Keratinocyte (primary cell): ENCODE results near the gene MLLT10. TPM values are rescaled to one million over a fixed set of nuclear protein-coding genes. Genes with fewer than 3 reads are reported as not detected.

Source experiments
- DNase-seq: peaks from one replicate; pipeline ENCODE4 v3.0.0-alpha.2; 2011; ENCODE audit warnings: low read depth, missing footprints, low spot score
- FAIRE-seq: peaks from 2 replicates; lab custom pipeline; 2011; peaks lifted over from hg19 to GRCh38; lab: Jason Lieb, UNC
- H2AFZ ChIP-seq: 2 replicates; pipeline ENCODE4 v1.6.0; 2012; ENCODE audit warnings: low read length, control low read depth, inconsistent platforms; ENCODE audit not compliant: control insufficient read depth
- H3K27ac ChIP-seq: 2 replicates; pipeline ENCODE4 v1.5.1; 2011; ENCODE audit warnings: low read length; ENCODE audit not compliant: control insufficient read depth, insufficient read depth
- H3K27me3 ChIP-seq: 3 replicates; pipeline ENCODE4 v1.6.0; 2011; ENCODE audit warnings: low read length; ENCODE audit not compliant: control insufficient read depth, insufficient read depth; ENCODE audit errors: extremely low read depth
- H3K36me3 ChIP-seq, 2 experiments: 2 replicates in 1 of 2; 3 replicates in 1 of 2; pipeline ENCODE4 v1.5.1; 2011; ENCODE audit warnings: low read length in 2 of 2, mild to moderate bottlenecking in 1 of 2; ENCODE audit not compliant: control insufficient read depth in 2 of 2, insufficient read depth in 2 of 2; ENCODE audit errors: extremely low read depth in 1 of 2
- H3K4me1 ChIP-seq: 3 replicates; pipeline ENCODE4 v1.5.1; 2011; ENCODE audit warnings: low read length; ENCODE audit not compliant: control insufficient read depth, insufficient read depth; ENCODE audit errors: extremely low read depth
- H3K4me2 ChIP-seq: 3 replicates; pipeline ENCODE4 v1.6.0; 2011; ENCODE audit warnings: low read depth, low read length; ENCODE audit not compliant: control insufficient read depth, insufficient read depth; ENCODE audit errors: extremely low read depth
- H3K4me3 ChIP-seq, 3 experiments: fragments of 200-600 bp in 1 of 3; sonication (generic) in 1 of 3; 2 replicates in 2 of 3; 3 replicates in 1 of 3; pipeline ENCODE4 v1.5.1; 2011 to 2016; ENCODE audit warnings: low read length in 3 of 3, mild to moderate bottlenecking in 3 of 3, control low read depth in 2 of 3, inconsistent platforms in 1 of 3, low read depth in 1 of 3, mixed read lengths in 1 of 3, mixed run types in 1 of 3, moderate library complexity in 1 of 3; ENCODE audit not compliant: control insufficient read depth in 2 of 3, insufficient read depth in 2 of 3; ENCODE audit errors: extremely low read depth in 1 of 3
- H3K79me2 ChIP-seq: 2 replicates; pipeline ENCODE4 v1.6.0; 2012; ENCODE audit warnings: low read length; ENCODE audit not compliant: control insufficient read depth, insufficient read depth
- H3K9ac ChIP-seq: 3 replicates; pipeline ENCODE4 v1.6.0; 2011; ENCODE audit warnings: low read length; ENCODE audit not compliant: control insufficient read depth, insufficient read depth; ENCODE audit errors: extremely low read depth
- H3K9me1 ChIP-seq: 3 replicates; pipeline ENCODE4 v1.6.0; 2011; ENCODE audit warnings: low read length; ENCODE audit not compliant: control insufficient read depth, insufficient read depth; ENCODE audit errors: extremely low read depth
- H3K9me3 ChIP-seq: 2 replicates; pipeline ENCODE4 v1.5.1; 2012; ENCODE audit warnings: low read depth, low read length; ENCODE audit not compliant: control insufficient read depth
- H4K20me1 ChIP-seq: 3 replicates; pipeline ENCODE4 v1.6.0; 2011; ENCODE audit warnings: low read length; ENCODE audit not compliant: control insufficient read depth, insufficient read depth; ENCODE audit errors: extremely low read depth
- EZH2 ChIP-seq: IDR thresholded peaks from one replicate; pipeline ENCODE4 v1.6.1; 2012; ENCODE audit warnings: inconsistent platforms, mild to moderate bottlenecking, low read length, moderate library complexity
- dilution Hi-C: fragments of 300-500 bp; cut with MboI; formaldehyde crosslinking; loops from one replicate; pipeline ENCODE4 v1.7.0; 2020; ENCODE audit warnings: low sequenced_read_pairs; ENCODE audit not compliant: extremely low pct_ligation_motif_present
- polyA plus RNA-seq, 5 experiments: library from polyadenylated mRNA; depleted of rRNA in 3 of 5; stranded (reverse) in 3 of 5; stranded (forward) in 1 of 5; unstranded in 1 of 5; fragments of >200 nt; gene quantifications; 1 replicate in 1 of 5; 2 replicates in 3 of 5; 3 replicates in 1 of 5; pipeline versions ENCODE4 v1.2.1 to v1.2.3, GENCODE V29; 2011 to 2012; ENCODE audit warnings: missing spikeins in 2 of 5, low read depth in 1 of 5, low replicate concordance in 1 of 5
- TF ChIP-seq, protein P1 (sequence below), 3 experiments: IDR thresholded peaks in 1 of 3; conservative IDR thresholded peaks in 1 of 3; optimal IDR thresholded peaks in 1 of 3; 2 replicates in 2 of 3; 3 replicates in 1 of 3; pipeline versions ENCODE3 to v1.5.1; 2011; ENCODE audit warnings: low read length in 3 of 3, mild to moderate bottlenecking in 3 of 3, moderate library complexity in 2 of 3, control low read depth in 1 of 3, inconsistent platforms in 1 of 3; ENCODE audit not compliant: insufficient read depth in 2 of 3; ENCODE audit errors: extremely low read depth in 1 of 3

Gene MLLT10
- polyA plus RNA-seq, 1 donor (not counting 4 experiments of a cell fraction or from before 2014, with no cell fraction given): 40.2 TPM

DNA sequence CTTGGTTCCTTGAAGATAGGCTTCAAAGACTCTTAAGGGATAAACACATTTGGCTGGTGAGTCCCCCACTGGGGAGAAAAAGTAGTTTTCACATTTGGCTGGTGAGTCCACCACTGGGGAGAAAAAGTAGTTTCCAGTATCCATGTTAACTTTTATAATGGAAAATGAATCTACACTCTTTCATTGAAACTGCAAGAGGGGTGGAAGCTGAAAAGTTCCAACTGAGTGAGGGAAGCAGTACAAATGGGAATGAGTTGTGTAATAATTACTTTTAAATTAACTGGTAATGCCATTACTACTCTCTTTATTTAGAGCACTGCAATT, 153.9 kb downstream of the MLLT10 start:
- dilution Hi-C loops: no loop called here
- Histone ChIP-seq H4K20me1 (no peaks in the 10 kb centered on the region), H3K27ac (peak overlapping the region; percentile 80), H3K4me2 (no peak overlapping the region), H3K27me3 (no peaks in the 10 kb centered on the region), H3K79me2 (no peaks in the 10 kb centered on the region), H3K9ac (no peak overlapping the region), H3K9me3 (no peaks in the 10 kb centered on the region), H3K4me1 (peaks cover 7% of the 10 kb centered on the region), H3K9me1 (no peaks in the 10 kb centered on the region), H3K36me3 (peaks cover 0 to 4% of the 10 kb centered on the region in 2 experiments), H3K4me3 (no peak overlapping the region), H2AFZ (no peak overlapping the region)
- FAIRE-seq: no peak
- DNase-seq: no peak
- TF ChIP-seq EZH2: no peak
- TF ChIP-seq, protein P1, sequence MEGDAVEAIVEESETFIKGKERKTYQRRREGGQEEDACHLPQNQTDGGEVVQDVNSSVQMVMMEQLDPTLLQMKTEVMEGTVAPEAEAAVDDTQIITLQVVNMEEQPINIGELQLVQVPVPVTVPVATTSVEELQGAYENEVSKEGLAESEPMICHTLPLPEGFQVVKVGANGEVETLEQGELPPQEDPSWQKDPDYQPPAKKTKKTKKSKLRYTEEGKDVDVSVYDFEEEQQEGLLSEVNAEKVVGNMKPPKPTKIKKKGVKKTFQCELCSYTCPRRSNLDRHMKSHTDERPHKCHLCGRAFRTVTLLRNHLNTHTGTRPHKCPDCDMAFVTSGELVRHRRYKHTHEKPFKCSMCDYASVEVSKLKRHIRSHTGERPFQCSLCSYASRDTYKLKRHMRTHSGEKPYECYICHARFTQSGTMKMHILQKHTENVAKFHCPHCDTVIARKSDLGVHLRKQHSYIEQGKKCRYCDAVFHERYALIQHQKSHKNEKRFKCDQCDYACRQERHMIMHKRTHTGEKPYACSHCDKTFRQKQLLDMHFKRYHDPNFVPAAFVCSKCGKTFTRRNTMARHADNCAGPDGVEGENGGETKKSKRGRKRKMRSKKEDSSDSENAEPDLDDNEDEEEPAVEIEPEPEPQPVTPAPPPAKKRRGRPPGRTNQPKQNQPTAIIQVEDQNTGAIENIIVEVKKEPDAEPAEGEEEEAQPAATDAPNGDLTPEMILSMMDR (optimal IDR thresholded peaks at IDR 0.05 in 1 of 3, IDR thresholded peaks at IDR 0.05 in 1 of 3, conservative IDR thresholded peaks at IDR 0.05 in 1 of 3; ENCODE audit: extremely low read depth in 1 of 3, insufficient read depth in 2 of 3, low read length in 3 of 3): no peak

DNA sequence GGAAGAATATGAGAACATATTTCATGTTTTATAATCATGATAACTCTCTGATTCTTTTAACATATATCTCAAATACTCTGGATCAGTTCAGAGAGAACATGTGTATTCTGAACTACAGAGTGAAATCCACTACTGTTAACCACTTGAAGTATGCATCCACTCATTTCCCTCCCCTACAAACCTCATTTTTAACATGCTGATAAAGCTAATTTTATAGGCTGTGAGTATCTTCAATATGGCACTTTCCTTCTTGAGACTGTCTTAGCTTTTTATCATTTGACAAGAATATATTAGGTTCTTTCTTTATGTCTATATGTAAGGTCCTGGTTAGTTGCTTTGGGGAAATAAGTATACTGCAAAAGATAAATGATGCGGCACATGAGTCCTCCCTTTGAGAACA, 154.8 kb downstream of the MLLT10 start:
- H3K36me3 ChIP-seq: peaks cover 0 to 4% of the 10 kb centered on the region in 2 experiments

More for the DNA sequence above, 154.8 kb downstream of the MLLT10 start:
- Histone ChIP-seq H3K27me3 (no peaks in the 10 kb centered on the region), H3K9me1 (no peaks in the 10 kb centered on the region), H3K79me2 (no peaks in the 10 kb centered on the region), H3K4me3 (no peak overlapping the region), H2AFZ (no peak overlapping the region), H4K20me1 (no peaks in the 10 kb centered on the region), H3K9me3 (no peaks in the 10 kb centered on the region), H3K27ac (peak overlapping the region; percentile 80), H3K4me2 (no peak overlapping the region), H3K9ac (no peak overlapping the region), H3K4me1 (peaks cover 7% of the 10 kb centered on the region)
- TF ChIP-seq, protein P1 (optimal IDR thresholded peaks at IDR 0.05 in 1 of 3, IDR thresholded peaks at IDR 0.05 in 1 of 3, conservative IDR thresholded peaks at IDR 0.05 in 1 of 3; ENCODE audit: extremely low read depth in 1 of 3, insufficient read depth in 2 of 3, low read length in 3 of 3): no peak
- no peak for DNase-seq
- dilution Hi-C loops: no loop called here
- FAIRE-seq: no peak
